Measurements from ENCODE around the gene GATAD2B.
A peak's percentile ranks its signal among the peaks of the same experiment; 100 is the strongest.

GATAD2B gene

DNA sequence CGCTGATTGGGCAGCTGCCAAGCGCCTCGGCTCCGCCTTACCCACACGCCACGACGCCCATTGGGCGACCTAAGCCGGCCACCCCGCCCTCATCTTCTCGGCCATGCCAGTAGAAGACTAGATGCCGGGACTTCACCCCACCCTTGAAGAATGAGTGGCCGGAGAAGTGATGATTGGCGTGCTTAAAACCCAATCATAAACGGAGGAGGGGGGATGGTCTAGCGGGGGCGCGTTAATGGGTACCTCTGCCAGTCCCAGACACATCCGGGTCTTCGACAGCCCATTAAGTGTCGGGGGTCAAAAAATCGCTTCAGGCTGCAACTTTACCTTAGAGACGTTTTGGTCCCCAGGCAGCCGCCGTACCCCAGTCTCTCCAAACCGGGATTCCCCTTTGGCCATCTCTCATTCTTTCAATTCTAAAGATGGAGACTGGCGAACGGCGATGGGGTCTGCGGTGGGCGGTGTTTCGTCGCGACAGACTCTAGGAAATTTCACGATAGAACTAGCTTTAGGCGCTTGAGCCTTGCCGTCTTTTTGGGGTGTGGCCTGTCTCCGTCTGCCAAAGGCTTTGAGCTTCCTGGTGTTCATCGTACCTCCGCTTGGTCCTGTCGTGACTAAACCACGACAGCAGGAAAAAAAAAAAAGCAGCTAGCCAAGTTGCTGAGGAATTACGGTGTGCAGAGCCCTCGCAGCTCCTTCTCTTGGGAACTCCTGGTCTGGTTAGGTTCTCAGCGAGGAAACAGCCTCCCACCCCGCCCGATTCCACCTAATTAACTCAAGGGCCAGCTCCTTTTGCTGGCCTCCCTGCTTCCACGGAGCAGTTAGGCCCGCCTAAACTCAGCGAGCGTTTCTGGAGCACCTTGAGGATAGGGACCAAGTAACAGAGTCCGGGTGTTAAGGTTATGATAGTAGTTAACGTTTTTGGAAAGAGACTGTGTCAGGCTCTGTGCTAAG, at the start of gene GATAD2B:
TSS of gene GATAD2B (minus strand) at position 1 of the 954 bp plus-strand sequence. CDS start 94,625 bp downstream, outside the sequence.
- DNase-seq = peak; percentile 95 to 99

DNA sequence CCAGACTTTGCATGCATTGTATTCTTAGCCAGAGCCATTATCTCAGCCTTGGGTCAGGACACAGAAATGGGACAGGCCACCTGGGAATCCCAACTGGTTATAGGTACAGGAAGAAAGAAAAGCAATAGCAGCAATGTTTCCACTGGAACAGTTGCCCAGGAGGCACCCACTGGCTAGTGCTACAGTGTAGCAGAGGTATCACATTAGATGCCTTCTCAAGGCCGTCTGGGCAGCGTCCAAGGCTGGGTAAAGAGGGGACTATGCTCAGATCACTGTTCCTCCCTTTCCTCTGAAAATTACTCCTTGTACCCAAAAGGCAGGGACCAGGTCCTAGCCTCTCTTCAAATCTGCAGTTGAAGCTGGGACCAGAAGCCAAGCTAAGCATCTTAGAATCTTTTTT, 47.6 kb upstream of the GATAD2B start:
- DNase-seq = no peak

DNA sequence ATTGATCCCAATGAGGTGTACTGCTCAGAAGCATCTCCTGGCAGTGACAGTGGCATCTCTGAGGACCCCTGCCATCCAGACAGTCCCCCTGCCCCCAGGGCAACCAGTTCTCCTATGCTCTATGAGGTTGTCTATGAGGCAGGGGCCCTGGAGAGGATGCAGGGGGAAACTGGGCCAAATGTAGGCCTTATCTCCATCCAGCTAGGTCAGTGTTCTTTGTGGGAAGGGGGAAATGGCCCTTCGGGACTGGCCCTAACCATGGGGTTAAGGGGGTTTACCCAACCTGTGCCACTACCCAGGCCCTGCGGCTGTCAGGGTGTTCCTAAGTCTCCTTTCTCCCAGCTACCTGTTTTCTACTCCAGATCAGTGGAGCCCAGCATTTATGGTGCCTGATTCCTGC, 46.2 kb upstream of the GATAD2B start:
- no peak for DNase-seq

DNA sequence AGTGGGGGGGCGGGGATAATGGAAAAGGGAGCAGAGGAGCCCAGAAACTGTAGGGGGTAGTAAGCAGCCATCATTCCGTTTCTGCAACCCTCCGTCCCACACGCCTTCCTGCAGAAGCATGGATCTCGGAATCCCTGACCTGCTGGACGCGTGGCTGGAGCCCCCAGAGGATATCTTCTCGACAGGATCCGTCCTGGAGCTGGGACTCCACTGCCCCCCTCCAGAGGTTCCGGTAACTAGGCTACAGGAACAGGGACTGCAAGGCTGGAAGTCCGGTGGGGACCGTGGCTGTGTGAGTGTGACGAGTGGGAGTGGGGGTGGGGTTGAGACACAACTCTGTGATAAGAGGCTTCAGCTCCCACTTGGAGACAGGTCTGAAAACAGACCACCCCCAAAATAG, 45.6 kb upstream of the GATAD2B start:
- no peak for DNase-seq

DNA sequence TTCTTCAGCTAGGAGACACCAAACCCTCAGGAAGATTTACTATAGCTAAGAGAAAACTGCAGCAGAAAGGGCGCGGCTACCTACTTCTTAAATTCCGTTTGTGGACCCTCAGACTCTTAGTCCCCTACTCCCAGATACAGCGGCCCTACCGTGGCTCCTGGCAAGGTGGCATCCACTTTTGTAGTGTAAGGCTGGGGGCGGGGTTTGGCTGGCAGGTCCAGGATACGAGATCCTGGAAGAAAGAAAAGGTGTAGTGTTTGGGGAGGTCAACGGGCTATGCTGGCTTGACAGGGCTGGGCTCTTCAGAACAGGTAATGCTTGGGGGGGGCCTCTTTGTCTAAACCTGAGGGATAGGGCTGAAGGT, 45.2 kb upstream of the GATAD2B start:
- DNase-seq = no peak

DNA sequence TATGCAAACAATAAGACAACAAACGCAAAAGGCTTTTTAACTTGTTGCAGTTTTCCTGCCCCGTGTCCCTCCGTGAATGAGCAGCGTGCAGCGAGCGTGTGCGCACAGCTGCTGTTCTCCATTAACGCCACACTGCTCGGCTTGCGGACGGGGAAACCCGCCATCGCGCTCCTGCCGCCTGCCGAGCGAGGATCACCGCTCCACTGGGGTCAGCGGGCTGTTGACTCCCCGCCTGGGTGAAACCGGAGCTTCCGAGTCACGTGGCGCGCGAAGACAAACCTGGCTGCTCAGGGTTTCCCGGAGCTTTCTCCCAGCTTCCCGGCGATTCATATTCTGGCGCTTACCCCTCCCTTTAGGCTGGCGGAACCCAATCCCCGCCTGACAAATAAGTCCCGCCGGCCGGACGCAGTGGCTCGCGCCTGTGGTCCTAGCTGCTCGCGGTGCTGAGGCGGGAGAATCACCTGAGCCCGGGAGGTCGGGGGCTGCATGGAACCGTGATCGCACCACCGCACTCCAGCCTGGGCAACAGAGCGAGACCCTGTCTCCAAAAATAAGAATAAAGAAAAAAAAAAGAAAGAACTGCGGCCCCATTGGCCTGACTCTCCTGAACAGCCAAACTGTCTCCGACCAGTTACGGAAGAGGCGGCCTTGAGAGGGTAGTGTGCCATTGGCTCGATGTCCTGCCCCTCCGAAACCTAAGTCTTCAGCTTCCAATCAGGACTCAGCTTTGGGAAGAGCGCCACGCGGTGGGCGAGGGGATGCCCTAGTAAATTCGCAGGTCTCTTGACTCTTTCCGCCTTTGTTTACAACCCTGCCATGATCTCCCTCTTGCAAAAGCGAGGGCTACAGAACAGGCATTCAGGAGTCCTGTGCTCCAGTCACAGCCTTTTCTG, 44.6 kb upstream of the GATAD2B start, which contains the start of gene CREB3L4:
TSS of gene CREB3L4 (plus strand) at position 796 of the 893 bp plus-strand sequence. CDS start 624 bp downstream, outside the sequence.
- DNase-seq = peak; percentile 67 to 79

DNA sequence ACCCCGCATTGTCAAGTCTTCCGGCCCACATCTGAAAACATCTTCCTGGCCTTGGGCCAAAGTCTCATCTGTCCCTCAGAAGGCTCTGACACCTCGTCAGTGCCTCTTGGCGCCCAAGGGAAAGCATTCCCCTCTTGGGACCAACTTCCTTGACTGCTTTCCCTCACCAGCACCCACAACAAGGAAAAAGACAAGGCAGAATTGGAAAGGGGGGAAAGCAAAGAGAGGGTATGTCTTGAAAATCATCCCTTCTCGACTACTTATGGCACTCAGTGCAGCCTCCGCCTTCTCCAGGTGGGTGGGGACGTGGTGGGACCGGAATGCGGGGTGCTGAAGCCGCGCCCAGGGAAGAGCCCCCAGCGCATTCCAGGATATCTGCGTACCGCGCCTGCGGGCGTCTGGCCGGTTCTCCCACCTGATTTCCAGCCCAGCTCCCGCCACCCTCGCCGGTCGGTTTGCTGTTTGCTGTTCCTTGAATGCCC, 41.1 kb upstream of the GATAD2B start:
- DNase-seq = no peak

DNA sequence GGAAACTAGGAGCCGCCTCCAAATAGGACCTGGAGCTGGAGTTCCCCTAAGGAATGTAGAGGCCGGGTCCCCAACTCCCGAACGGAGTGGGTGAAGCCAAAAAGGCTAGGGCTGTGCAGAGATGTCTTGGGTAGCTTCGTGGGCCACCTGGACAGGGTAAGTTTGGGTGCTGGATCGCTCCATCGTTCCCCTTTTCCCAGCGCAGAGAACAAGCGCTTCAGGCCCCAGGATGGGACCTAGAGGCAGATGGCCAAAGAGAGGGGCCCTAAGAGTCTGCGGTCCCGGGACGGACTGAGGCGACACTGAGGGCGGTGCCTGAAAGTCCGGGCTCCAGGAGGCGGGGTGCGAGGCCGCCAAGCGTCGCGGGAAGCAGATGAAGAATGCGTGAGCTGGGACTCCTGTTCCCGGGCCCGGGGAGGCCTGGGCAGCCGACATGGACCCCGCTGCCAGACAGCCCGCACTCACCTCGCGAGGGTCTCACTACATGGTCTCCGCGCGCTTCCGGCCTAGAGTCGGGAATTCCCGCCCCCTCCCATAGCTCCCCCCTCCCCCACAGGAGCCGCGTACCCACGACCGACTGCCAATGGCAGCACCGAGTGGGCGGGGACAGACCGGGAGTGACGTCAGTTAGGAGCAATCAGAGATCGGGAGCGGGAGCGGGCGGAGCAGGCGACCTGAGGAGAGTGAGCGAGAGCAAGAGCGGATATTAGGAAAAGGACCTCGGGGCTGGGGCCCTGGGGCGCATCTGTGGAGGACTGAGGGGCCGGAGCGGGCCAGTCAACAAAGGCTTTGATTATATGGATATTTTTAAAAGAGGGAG, 40.5 kb upstream of the GATAD2B start, which contains the start of gene SLC39A1:
TSS of gene SLC39A1 (minus strand) at position 508 of the 820 bp plus-strand sequence. CDS start 822 bp downstream, outside the sequence.
- DNase-seq = peak; percentile 92 to 93

DNA sequence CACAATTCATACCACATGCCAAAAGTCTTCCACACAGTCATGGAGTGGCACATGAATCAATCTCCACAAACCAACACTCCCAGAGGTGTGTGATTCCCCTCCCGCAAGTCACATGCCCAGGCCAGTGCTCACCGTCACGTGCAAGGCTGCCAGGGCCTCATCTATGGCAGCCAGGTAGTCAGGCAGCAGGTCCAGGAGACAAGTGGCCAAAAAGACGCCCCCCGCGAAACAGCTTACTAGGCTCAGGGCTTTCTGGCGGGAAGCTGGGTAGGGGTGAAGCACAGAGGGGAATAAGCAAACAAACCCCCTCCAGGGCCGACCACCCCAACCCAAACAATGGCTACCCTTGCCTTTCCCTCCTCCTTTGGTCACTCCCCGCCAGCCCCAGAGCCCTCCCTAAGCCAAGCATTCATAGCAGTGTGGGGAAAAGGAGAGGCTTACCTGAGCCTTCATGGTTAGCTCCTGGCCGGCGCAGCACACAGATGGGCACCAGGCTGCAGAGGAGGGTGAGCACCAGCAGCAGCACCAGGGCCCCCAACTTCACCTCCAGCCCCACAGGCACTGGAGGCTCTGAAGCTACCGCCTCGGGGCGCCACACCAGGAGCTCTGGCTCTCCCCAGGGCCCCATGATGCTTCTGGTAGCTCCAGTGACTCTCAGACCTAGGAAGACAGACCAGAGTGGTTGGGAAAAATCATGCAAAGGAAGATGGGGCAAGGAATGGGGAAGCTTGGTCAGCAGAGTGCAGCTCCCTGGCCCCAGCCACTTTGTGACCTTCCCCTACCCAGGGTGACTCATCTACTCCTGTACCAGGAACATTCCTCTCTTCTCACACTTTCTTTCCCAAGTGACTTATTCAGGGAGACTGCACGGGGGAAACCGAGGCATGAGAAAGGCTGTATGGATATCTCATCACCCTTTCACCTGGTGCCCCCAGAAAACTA, 39.6 kb upstream of the GATAD2B start:
- no peak for DNase-seq

DNA sequence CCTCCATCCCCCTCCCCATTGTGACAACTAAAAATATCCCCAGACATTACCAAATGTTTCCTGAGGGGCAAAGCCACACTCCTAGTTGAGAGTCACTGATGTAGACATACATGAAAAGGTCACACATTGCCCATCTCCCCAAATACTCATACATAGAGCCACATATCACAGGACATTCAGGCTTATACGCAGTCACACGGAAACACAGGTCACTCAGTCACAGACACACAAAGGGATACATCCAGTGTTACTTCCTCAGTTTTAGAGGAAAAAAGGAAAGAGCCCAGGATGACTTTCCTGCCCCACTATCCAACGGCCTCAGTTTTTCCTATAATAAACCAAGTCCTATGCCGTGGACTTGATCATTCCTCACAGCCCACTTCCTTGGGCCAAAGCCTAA, 38.6 kb upstream of the GATAD2B start:
- DNase-seq = no peak

DNA sequence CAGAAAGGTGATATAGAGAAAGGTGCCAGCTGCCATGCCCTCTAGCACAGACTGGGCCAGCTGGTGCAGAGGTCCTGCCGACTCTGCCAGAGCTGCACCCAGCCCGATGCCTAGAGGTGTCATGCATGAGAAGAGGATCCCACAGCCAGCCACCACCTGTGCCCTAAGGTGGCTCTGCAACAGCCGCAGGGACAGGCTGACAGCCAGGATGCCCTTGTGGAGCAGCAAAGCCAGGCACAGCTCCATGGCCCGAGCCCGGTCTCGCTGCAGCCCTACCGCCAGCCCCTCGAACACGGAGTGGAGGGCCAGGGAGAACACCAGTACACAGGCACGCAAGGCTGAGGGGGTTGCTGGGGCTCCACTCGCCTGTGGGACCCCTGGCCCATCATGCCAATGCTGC, 37.4 kb upstream of the GATAD2B start:
- no peak for DNase-seq

DNA sequence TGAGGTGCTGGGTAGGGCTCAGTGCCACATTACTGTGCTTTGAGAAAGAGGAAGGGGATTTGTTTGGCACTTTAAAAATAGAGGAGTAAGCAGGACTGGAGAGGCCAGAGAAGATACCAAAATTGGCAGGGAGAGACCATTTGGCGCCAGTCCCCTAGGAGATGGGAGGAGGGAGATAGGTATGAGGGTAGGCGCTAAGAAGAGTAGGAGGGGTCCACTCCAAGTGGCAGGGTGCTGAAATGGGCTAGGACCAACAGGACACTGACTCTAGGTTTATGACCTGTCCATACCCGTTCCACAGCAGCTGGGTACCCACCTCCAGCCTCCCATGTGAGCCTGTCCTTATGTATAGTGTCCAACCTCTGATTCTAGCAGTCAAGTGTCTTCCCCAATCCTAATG, 36.7 kb upstream of the GATAD2B start:
- no peak for DNase-seq

DNA sequence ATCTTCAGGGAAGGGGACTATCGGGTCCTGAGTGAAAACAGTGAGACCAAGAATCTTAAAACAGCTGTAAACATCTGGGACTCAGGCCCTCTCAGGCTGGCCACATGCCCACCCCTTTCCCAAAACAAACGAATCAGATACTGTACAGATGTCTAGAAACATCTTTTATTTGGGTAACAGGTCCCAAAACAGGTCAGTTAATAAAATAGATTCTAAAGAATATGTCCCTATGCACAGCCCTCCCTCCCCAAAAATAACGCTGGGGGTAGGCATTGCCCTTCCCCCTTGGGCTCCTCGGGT, 36.1 kb upstream of the GATAD2B start:
- DNase-seq = no peak

DNA sequence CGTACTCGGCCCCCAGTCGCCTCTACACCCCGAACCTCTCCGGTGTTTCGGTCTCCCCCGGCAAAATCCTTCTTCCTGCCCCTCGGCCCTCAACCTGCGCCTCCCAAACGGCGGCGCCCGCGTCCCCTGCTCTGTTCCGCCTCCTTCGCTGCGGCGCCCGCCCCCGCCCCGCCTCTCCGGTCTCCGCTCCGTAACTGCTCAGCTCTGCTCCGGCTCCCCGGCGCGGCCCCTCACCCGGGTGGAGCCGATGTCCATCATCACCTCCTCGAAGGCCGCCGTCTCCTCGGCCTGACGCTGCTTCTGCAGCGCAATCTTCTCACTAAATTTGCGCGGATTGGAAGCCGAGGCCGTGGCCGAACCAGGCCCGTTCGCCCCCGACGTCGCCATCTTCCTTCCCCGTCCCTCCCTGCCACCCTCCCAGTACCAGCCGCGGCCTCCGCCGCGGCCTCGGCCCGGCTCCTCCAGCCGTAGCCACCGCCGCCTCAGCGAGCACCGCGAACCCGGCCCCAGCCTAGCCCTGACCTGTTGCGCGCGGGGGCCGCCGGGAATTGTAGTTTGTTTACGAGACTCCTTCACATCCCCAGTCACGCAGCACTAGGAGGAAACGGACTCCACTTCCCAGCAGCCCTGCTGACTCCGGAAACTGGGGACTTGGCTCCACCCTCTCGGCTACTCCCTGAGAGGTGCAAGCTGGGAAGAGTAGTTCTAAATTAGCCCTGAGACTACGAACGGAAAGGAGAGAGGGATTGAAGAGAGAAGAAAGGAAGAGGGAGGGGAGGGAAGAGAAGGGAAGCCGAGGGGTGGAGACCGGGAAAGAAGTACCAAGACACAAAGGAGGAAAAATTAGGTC, 35.6 kb upstream of the GATAD2B start, which contains the start of gene CRTC2:
TSS of gene CRTC2 (minus strand) at position 502 of the 850 bp plus-strand sequence. CDS start at position 387, 115 bp downstream.
- DNase-seq = peak; percentile 93 to 97

DNA sequence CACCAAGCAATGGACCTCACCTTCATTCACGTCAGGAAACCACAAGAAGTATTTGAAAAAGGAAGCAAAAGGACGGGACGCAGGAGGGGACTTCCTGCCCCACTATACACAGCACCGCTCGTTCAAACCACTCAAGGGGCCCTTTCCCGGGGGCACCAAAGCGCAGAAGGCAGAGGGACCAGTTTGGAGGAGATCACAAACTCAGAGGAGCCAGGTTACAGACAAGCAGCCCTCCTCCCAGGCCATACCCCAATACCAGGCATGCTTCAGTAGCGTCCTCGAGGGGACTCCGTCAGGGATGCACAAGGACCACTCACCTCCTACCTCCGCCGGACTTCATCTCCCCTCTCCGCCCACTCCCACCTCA, 35.0 kb upstream of the GATAD2B start:
- peak; percentile 23 to 26 for DNase-seq

DNA sequence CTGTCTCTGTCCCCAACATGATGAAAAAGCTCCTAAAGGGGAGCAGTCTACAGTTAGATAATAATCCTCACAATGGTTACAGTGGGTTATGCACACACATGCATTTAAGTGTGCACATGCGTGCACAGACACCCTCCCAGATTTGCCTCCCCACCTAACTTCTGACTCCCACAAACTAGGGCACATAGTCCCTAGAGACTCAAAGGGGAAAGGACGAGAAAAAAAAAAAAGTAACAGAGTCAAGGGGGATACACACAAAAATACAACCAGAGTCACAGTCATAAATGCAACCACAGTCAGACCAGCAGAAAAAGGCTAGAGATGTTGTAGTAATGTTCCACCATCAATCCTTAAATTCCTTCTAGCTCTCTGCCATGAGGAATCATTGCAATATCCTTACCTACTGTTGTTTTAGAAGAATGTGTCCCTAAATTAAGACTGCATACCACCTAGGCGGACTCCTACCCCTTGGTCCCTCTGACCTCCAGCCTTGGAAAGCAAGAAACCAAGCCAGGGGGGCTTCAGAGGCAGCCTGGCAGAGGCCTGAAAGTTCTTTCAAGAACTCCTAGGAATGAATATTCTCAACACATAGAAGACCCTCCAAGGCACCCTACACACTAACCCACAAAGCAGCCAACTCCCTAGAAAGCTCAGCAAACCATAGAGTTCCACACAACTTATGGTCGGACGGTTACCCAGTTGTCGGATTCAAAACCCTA, 34.4 kb upstream of the GATAD2B start:
- no peak for DNase-seq

DNA sequence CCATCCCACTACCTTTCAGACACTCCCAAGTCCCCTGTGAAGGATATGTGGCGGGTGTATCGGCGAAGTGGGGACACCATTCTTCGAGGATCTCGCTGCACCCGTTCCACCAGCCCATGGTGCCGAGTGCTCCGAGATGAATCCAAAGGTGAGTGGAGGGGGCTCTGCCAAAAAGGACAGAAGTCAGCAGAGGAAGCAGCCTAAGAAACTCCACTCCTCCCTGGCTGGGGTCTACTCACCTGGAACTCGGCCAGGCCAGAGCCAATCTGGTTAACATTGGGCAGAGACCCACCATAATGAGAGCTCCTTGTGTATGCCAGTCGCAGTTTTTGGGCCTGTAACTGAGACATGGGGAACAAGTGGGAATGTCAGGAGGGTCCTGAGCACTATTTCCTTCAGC, 32.1 kb upstream of the GATAD2B start:
- no peak for DNase-seq

DNA sequence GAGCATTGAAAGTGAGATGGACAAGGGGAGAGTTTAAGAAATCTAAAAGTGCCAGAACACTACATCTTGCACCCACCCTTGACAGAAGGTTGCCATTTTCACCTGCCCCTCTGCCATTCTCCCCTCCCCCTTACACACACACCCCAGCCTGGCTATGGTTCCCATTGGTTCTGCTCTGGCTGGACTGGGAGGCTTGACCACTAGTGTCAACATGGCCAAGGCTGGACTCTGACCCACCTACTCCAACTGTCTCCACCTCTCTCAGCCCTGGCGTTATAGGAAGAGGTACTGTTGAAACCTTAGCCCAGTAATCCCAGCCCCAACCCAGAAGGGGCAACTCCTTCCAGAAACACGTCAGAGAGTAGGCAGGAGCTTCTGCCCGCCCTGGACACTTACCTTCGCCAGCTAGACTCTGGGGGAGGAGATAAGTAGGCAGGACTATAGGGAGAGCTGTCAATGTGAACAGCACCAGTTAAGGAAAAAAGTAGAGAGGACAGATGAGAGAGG, 31.1 kb upstream of the GATAD2B start:
- DNase-seq = no peak

DNA sequence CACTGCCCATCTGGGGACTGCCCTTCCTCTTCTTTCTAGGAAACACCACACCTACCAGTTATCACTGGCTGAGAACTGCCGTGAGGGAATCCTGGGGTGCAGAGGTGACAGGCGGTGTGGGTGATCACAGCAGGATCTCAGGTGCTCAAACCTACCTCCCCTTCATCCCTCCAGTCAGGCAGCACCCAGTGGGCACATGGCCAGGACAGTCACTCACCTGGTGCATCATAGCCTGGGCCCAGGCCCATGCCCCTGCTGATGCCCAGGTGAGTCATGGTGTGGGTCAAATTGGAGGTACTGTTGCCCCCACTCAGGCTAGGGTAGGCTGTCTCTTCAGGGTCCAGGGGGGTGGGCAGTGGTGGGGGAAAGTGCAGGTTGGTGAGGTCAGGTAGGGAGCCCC, 29.0 kb upstream of the GATAD2B start:
- DNase-seq = no peak
